ENCODE results near the gene FGFR1OP2. TPM values are rescaled to one million over a fixed set of nuclear protein-coding genes. Genes with fewer than 3 reads are reported as not detected.

FGFR1OP2 gene
- total and polyA plus RNA-seq, 7 donors, result 19.2 to 117 (median 65.2) TPM

GRCh38 chr12:26982866-26983265 is 44.6 kb downstream of the FGFR1OP2 start:
- Histone ChIP-seq H3K4me3 (no peak overlapping the region), H3K36me3 (peaks cover 0 to 36% (median 3%) of the 10 kb centered on the region in 4 donors)
- WGBS, 2 donors, result 96 to 98% methylated on average over 2 of the region's 2 CpGs

GRCh38 chr12:26987634-26988424 is 49.6 kb downstream of the FGFR1OP2 start:
- H3K9me3 ChIP-seq, result no peaks in the 10 kb centered on the region
- no peak overlapping the region for H3K4me3 ChIP-seq
- H3K27me3 ChIP-seq, result no peaks in the 10 kb centered on the region
- no peak for DNase-seq
- WGBS, 2 donors, result 90% methylated on average over 10 of the region's 10 CpGs
- no peak for TF ChIP-seq POLR2A (IDR thresholded peaks at IDR 0.05)
- no peak for TF ChIP-seq EP300 (IDR thresholded peaks at IDR 0.05)
- TF ChIP-seq CTCF (IDR thresholded peaks at IDR 0.05), result no peak
- TF ChIP-seq POLR2AphosphoS5 (IDR thresholded peaks at IDR 0.05), result no peak
- intact Hi-C loops (cut with DNase I), result no loop called here
- peaks cover 0 to 28% (median 3%) of the 10 kb centered on the region in 4 donors for H3K36me3 ChIP-seq
- H3K27ac ChIP-seq, result no peak overlapping the region
- H3K4me1 ChIP-seq, result peaks cover 0 to 5% (median 0%) of the 10 kb centered on the region in 4 donors

More at GRCh38 chr12:26982866-26983265, 44.6 kb downstream of the FGFR1OP2 start:
- intact Hi-C loops (cut with DNase I), result no loop called here
- H3K9me3 ChIP-seq, result no peaks in the 10 kb centered on the region
- DNase-seq, result no peak
- H3K27me3 ChIP-seq, result no peaks in the 10 kb centered on the region
- peaks cover 0 to 5% (median 0%) of the 10 kb centered on the region in 4 donors for H3K4me1 ChIP-seq
- no peak for TF ChIP-seq POLR2A (IDR thresholded peaks at IDR 0.05)
- TF ChIP-seq EP300 (IDR thresholded peaks at IDR 0.05), result no peak
- TF ChIP-seq CTCF (IDR thresholded peaks at IDR 0.05), result no peak
- no peak for TF ChIP-seq POLR2AphosphoS5 (IDR thresholded peaks at IDR 0.05)
- no peak overlapping the region for H3K27ac ChIP-seq

DNA sequence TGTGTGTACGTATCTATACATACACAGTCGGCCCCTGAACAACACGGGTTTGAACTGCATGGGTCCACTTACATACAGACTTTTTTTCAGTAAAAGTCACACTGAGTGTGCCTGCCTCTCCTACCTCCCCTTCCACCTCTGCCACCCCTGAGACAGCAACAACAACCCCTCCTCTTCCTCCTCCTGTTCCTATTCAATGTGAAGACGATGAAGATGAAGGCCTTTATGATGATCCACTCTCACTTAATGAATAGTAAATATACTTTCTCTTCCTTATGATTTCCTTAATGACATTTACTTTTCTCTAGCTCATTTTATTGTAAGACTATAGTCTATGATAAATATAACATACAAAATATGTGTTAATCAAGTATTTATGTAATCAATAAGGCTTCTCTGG is 50.4 kb downstream of the FGFR1OP2 start:
- H3K27me3 ChIP-seq, result no peaks in the 10 kb centered on the region
- H3K4me1 ChIP-seq, result peaks cover 0 to 5% (median 0%) of the 10 kb centered on the region in 4 donors
- intact Hi-C loops (cut with DNase I), result no loop called here
- no peak overlapping the region for H3K27ac ChIP-seq
- H3K36me3 ChIP-seq, result peaks cover 0 to 22% (median 3%) of the 10 kb centered on the region in 4 donors
- DNase-seq, result no peak
- WGBS, 2 donors, result 86 to 91% methylated on average over 4 of the region's 4 CpGs
- H3K4me3 ChIP-seq, result no peak overlapping the region
- no peak for TF ChIP-seq POLR2AphosphoS5 (IDR thresholded peaks at IDR 0.05)
- no peak for TF ChIP-seq EP300 (IDR thresholded peaks at IDR 0.05)
- no peak for TF ChIP-seq CTCF (IDR thresholded peaks at IDR 0.05)
- H3K9me3 ChIP-seq, result no peaks in the 10 kb centered on the region

- H3K9me3 ChIP-seq, result no peaks in the 10 kb centered on the region
- H3K27me3 ChIP-seq, result no peaks in the 10 kb centered on the region
- no peak for DNase-seq
- no peak overlapping the region for H3K27ac ChIP-seq
- TF ChIP-seq POLR2A (IDR thresholded peaks at IDR 0.05), result no peak
- peaks cover 6 to 31% (median 9%) of the 10 kb centered on the region in 4 donors for H3K36me3 ChIP-seq
- no peak overlapping the region for H3K4me3 ChIP-seq
- H3K4me1 ChIP-seq, result peaks cover 0 to 5% (median 0%) of the 10 kb centered on the region in 4 donors
- intact Hi-C loops (cut with DNase I), result no loop called here
- 73 to 79% methylated on average over 4 of the region's 4 CpGs for WGBS, 2 donors
Observed at GRCh38 chr12:26989873-26990272, 51.6 kb downstream of the FGFR1OP2 start.

DNA sequence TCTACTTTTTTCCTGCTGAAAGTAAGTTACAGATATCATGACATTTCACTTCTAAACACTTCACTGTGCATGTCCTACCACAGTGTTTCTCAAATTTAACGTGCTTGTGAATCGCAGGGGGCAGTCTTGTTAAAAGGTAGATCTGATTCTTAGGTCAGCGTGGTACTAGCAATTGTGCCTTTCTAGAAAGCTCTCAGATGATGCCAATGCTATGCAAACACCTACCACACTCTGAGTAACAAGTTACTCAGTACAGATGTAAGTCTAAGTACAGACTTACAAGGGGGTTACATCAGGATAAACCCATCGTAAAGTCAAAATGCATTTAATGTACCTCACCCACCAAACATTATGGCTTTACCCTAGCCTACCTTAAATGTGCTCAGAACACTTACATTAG is 53.6 kb downstream of the FGFR1OP2 start:
- no peak overlapping the region for H3K27ac ChIP-seq
- H3K4me3 ChIP-seq, result no peak overlapping the region
- intact Hi-C loops (cut with DNase I), result no loop called here
- H3K9me3 ChIP-seq, result no peaks in the 10 kb centered on the region
- H3K27me3 ChIP-seq, result no peaks in the 10 kb centered on the region
- peaks cover 11 to 51% (median 15%) of the 10 kb centered on the region in 4 donors for H3K36me3 ChIP-seq
- WGBS, 2 donors, result 94 to 96% methylated on average over 4 of the region's 4 CpGs
- DNase-seq, result no peak
- TF ChIP-seq CTCF (IDR thresholded peaks at IDR 0.05) (no peak), POLR2A (IDR thresholded peaks at IDR 0.05) (no peak), POLR2AphosphoS5 (IDR thresholded peaks at IDR 0.05) (no peak), EP300 (IDR thresholded peaks at IDR 0.05) (no peak)
- peaks cover 0 to 5% (median 0%) of the 10 kb centered on the region in 4 donors for H3K4me1 ChIP-seq
